ENCODE results near the gene CYP4F2. TPM values are rescaled to one million over a fixed set of nuclear protein-coding genes. Genes with fewer than 3 reads are reported as not detected.
"Not testable (repeated sequence)": the region's sequence is repeated elsewhere in the genome, so short reads cannot be mapped to it uniquely, and the experiment has no call there.

CYP4F2 gene
- polyA plus RNA-seq, 1 donor (not counting 4 experiments of a cell fraction or from before 2014, with no cell fraction given), result 0.13 TPM

DNA sequence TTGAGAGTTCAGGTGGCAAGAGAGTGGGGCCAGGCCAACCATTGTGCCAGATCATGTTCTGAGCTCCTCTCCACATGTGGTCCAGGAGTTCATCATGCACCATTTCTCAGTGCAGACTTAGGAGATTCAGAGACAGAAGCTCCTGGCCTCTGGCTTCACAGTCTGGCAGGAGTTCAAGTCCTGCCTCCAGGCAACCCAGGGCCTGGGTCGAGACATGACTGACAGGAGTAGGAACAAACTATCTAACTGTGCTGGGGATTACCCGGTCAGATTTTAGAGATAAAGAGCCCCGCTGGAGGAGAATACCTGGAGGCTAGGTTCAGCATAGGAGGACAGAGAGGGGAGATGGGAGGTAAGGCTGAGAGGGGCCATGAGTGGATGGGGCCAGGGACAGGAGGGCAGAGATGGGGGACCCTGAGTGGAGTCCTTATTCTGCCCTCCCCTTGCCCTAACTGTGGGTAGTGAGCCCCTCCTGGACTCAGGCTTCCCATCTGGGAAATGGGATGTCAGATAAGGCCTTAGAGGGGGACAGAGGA is 37.4 kb upstream of the CYP4F2 start:
- H3K4me2 ChIP-seq (ENCODE audit: control insufficient read depth, extremely low read depth, insufficient read depth, low read depth, low read length), result no peak overlapping the region
- H3K27ac ChIP-seq (ENCODE audit: control insufficient read depth, insufficient read depth, low read length), result no peak overlapping the region
- FAIRE-seq, result no peak

DNA sequence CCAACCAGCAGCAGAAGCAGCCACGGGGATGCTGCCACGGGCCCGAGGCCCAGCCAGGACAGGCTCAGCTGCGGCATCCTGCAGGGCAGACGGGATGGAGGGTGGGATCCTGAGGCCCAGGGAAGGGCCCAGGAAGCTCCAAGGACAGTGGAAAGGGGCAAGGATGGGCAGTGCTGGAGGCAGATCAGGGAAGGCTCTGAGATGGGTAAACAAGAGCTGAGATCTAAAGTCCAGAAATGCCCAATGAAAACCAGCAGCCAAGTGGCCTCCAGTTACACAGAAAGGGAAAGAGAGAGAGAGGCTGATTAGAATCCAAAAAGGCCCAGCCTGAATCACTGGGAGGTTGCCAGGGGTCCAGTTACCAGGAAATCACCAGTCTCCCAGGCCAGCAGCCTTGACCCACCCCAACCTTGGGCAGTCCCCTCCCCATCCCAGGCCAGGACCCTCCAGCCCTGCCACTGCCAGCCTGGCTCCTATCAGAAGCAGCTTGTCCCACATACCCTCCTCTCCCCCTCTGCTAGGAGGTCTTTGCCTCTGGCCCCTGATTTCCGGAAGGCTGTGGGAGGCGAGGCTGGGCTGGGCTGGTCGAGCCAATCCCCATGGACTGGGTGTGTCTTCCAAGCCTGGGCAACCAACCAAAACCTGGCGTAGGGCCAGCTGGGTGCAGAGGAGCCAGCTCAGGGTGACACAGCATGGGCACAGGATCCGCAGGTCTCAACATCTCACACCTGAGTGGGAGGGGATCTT is 36.6 kb upstream of the CYP4F2 start, which contains the start of gene CYP4F11:
Gene CYP4F11 (minus strand): TSS at position 198 of the 747 bp plus-strand sequence. CDS start 121 bp downstream, at position 77.
- Histone ChIP-seq H3K9ac (ENCODE audit: control insufficient read depth, extremely low read depth, insufficient read depth, low read length) (no peak within 1 kb of the TSS), H3K27me3 (ENCODE audit: control insufficient read depth, extremely low read depth, insufficient read depth, low read length) (no peaks in the 10 kb centered on the region), H3K27ac (ENCODE audit: control insufficient read depth, insufficient read depth, low read length) (no peak within 1 kb of the TSS), H2AFZ (ENCODE audit: control insufficient read depth, low read length) (peak within 1 kb of the TSS; percentile 88), H3K79me2 (ENCODE audit: control insufficient read depth, insufficient read depth, low read length) (no peaks in the 10 kb centered on the region), H3K9me3 (ENCODE audit: control insufficient read depth, low read depth, low read length) (no peaks in the 10 kb centered on the region), H3K4me2 (ENCODE audit: control insufficient read depth, extremely low read depth, insufficient read depth, low read depth, low read length) (peak within 1 kb of the TSS; percentile 66), H4K20me1 (ENCODE audit: control insufficient read depth, extremely low read depth, insufficient read depth, low read length) (no peaks in the 10 kb centered on the region), H3K9me1 (ENCODE audit: control insufficient read depth, extremely low read depth, insufficient read depth, low read length) (peaks cover 2% of the 10 kb centered on the region), H3K4me1 (ENCODE audit: control insufficient read depth, extremely low read depth, insufficient read depth, low read length) (peaks cover 15% of the 10 kb centered on the region), H3K36me3 (ENCODE audit: control insufficient read depth in 2 of 2, extremely low read depth in 1 of 2, insufficient read depth in 2 of 2, low read length in 2 of 2) (peaks cover 0 to 2% of the 10 kb centered on the region in 2 experiments), H3K4me3 (ENCODE audit: control insufficient read depth in 2 of 3, extremely low read depth in 1 of 3, insufficient read depth in 2 of 3, low read depth in 1 of 3, low read length in 3 of 3) (peak within 1 kb of the TSS in 2 of 3 experiments; percentile 23 to 41)
- FAIRE-seq, result peak; percentile 90
- TF ChIP-seq EZH2 (IDR thresholded peaks at IDR 0.05; ENCODE audit: low read length), result no peak
- no peak for TF ChIP-seq CTCF (optimal IDR thresholded peaks at IDR 0.05 in 1 of 3, IDR thresholded peaks at IDR 0.05 in 1 of 3, conservative IDR thresholded peaks at IDR 0.05 in 1 of 3; ENCODE audit: extremely low read depth in 1 of 3, insufficient read depth in 2 of 3, low read length in 3 of 3)
- peak; percentile 93 for DNase-seq (ENCODE audit: low read depth, low spot score)
- dilution Hi-C loops (cut with MboI; ENCODE audit: extremely low pct_ligation_motif_present, low sequenced_read_pairs), result no loop called here

More for the DNA sequence above, 37.4 kb upstream of the CYP4F2 start:
- no peaks in the 10 kb centered on the region for H3K9me3 ChIP-seq (ENCODE audit: control insufficient read depth, low read depth, low read length)
- H4K20me1 ChIP-seq (ENCODE audit: control insufficient read depth, extremely low read depth, insufficient read depth, low read length), result no peaks in the 10 kb centered on the region
- no peak overlapping the region for H3K4me3 ChIP-seq (ENCODE audit: control insufficient read depth in 2 of 3, extremely low read depth in 1 of 3, insufficient read depth in 2 of 3, low read depth in 1 of 3, low read length in 3 of 3)
- H3K36me3 ChIP-seq (ENCODE audit: control insufficient read depth in 2 of 2, extremely low read depth in 1 of 2, insufficient read depth in 2 of 2, low read length in 2 of 2), result peaks cover 0 to 2% of the 10 kb centered on the region in 2 experiments
- H2AFZ ChIP-seq (ENCODE audit: control insufficient read depth, low read length), result no peak overlapping the region
- DNase-seq (ENCODE audit: low read depth, low spot score), result no peak
- no peak overlapping the region for H3K9ac ChIP-seq (ENCODE audit: control insufficient read depth, extremely low read depth, insufficient read depth, low read length)
- dilution Hi-C loops (cut with MboI; ENCODE audit: extremely low pct_ligation_motif_present, low sequenced_read_pairs), result no loop called here
- TF ChIP-seq CTCF (optimal IDR thresholded peaks at IDR 0.05 in 1 of 3, IDR thresholded peaks at IDR 0.05 in 1 of 3, conservative IDR thresholded peaks at IDR 0.05 in 1 of 3; ENCODE audit: extremely low read depth in 1 of 3, insufficient read depth in 2 of 3, low read length in 3 of 3) (no peak), EZH2 (IDR thresholded peaks at IDR 0.05; ENCODE audit: low read length) (no peak)
- peaks cover 15% of the 10 kb centered on the region for H3K4me1 ChIP-seq (ENCODE audit: control insufficient read depth, extremely low read depth, insufficient read depth, low read length)
- H3K79me2 ChIP-seq (ENCODE audit: control insufficient read depth, insufficient read depth, low read length), result no peaks in the 10 kb centered on the region
- H3K27me3 ChIP-seq (ENCODE audit: control insufficient read depth, extremely low read depth, insufficient read depth, low read length), result no peaks in the 10 kb centered on the region
- H3K9me1 ChIP-seq (ENCODE audit: control insufficient read depth, extremely low read depth, insufficient read depth, low read length), result peaks cover 2% of the 10 kb centered on the region

DNA sequence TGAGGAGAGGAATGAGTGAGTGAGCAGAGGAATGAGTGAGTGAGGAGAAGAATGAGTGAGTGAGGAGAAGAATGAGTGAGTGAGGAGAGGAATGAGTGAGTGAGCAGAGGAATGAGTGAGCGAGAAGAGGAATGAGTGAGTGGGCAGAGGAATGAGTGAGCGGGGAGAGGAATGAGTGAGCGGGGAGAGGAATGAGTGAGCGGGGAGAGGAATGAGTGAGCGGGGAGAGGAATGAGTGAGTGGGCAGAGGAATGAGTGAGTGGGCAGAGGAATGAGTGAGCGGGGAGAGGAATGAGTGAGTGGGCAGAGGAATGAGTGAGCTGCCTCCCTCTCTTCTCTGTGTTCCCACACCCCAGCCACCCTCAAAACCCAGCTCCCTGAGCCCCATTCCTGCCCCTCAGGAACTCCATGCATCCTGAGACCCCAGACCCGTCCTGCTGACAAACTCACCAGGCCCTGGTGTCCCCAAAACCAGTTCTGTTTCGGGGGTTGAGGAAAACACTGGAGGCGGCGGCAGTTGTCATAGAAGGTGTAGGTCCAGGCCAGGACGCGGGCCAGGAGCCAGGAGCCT is 36.0 kb upstream of the CYP4F2 start:
- dilution Hi-C loops (cut with MboI; ENCODE audit: extremely low pct_ligation_motif_present, low sequenced_read_pairs); H3K9ac ChIP-seq (ENCODE audit: control insufficient read depth, extremely low read depth, insufficient read depth, low read length): not testable (repeated sequence)
- H3K4me2 ChIP-seq (ENCODE audit: control insufficient read depth, extremely low read depth, insufficient read depth, low read depth, low read length), result peak overlapping the region; percentile 10

More for the DNA sequence above, 36.0 kb upstream of the CYP4F2 start:
- not testable (repeated sequence) for H3K79me2 ChIP-seq (ENCODE audit: control insufficient read depth, insufficient read depth, low read length); H3K27me3 ChIP-seq (ENCODE audit: control insufficient read depth, extremely low read depth, insufficient read depth, low read length); H3K27ac ChIP-seq (ENCODE audit: control insufficient read depth, insufficient read depth, low read length); H3K9me1 ChIP-seq (ENCODE audit: control insufficient read depth, extremely low read depth, insufficient read depth, low read length); H2AFZ ChIP-seq (ENCODE audit: control insufficient read depth, low read length); H3K9me3 ChIP-seq (ENCODE audit: control insufficient read depth, low read depth, low read length); H3K36me3 ChIP-seq (ENCODE audit: control insufficient read depth in 2 of 2, extremely low read depth in 1 of 2, insufficient read depth in 2 of 2, low read length in 2 of 2); FAIRE-seq; H4K20me1 ChIP-seq (ENCODE audit: control insufficient read depth, extremely low read depth, insufficient read depth, low read length)
- DNase-seq (ENCODE audit: low read depth, low spot score), result peak; percentile 25
- H3K4me1 ChIP-seq (ENCODE audit: control insufficient read depth, extremely low read depth, insufficient read depth, low read length), result peaks cover 15% of the 10 kb centered on the region
- H3K4me3 ChIP-seq (ENCODE audit: control insufficient read depth in 2 of 3, extremely low read depth in 1 of 3, insufficient read depth in 2 of 3, low read depth in 1 of 3, low read length in 3 of 3), result peak overlapping the region in 1 of 3 experiments; percentile 23

Measured in keratinocyte (primary cell).